HG03045 (cell line): ENCODE measurements around the gene SKOR1.

Experiments used
- ATAC-seq: cut with Tn5 transposase; IDR thresholded peaks from one replicate; pipeline ENCODE4 v1.9.1; 2021; ENCODE audit warnings: mild to moderate bottlenecking, moderate library complexity; ENCODE audit not compliant: unreplicated experiment

The SKOR1 gene

GRCh38 chr15:67824976-67825880 lies at the start of gene SKOR1:
TSS of gene SKOR1 (plus strand) at chr15:67825509. CDS start at chr15:67825603, 94 bp downstream.
- no peak for ATAC-seq

- no peak for ATAC-seq
Measured at GRCh38 chr15:67775998-67776397, 49.3 kb upstream of the SKOR1 start.

GRCh38 chr15:67776600-67776999 lies 48.7 kb upstream of the SKOR1 start:
- ATAC-seq: no peak

GRCh38 chr15:67777071-67777470 lies 48.2 kb upstream of the SKOR1 start:
- ATAC-seq: no peak

GRCh38 chr15:67777773-67778172 lies 47.5 kb upstream of the SKOR1 start:
- ATAC-seq: no peak

- no peak for ATAC-seq
Measured at GRCh38 chr15:67778968-67779548, 46.3 kb upstream of the SKOR1 start.

GRCh38 chr15:67779549-67780111 lies 45.7 kb upstream of the SKOR1 start:
- ATAC-seq: no peak

GRCh38 chr15:67781061-67781460 lies 44.2 kb upstream of the SKOR1 start:
- no peak for ATAC-seq

GRCh38 chr15:67781907-67782690 lies 43.2 kb upstream of the SKOR1 start:
- no peak for ATAC-seq

- no peak for ATAC-seq
Measured at GRCh38 chr15:67782691-67782991, 42.7 kb upstream of the SKOR1 start.

- ATAC-seq: no peak
Measured at GRCh38 chr15:67783303-67783702, 42.0 kb upstream of the SKOR1 start.

- peak; percentile 80 for ATAC-seq
Measured at GRCh38 chr15:67784090-67784781, 41.1 kb upstream of the SKOR1 start.

GRCh38 chr15:67784856-67785430 lies 40.4 kb upstream of the SKOR1 start:
- ATAC-seq: peak; percentile 24

GRCh38 chr15:67785431-67785830 lies 39.9 kb upstream of the SKOR1 start:
- no peak for ATAC-seq

GRCh38 chr15:67786646-67787045 lies 38.7 kb upstream of the SKOR1 start:
- ATAC-seq: no peak

GRCh38 chr15:67788986-67789385 lies 36.3 kb upstream of the SKOR1 start:
- no peak for ATAC-seq

- ATAC-seq: no peak
Measured at GRCh38 chr15:67790610-67791319, 34.5 kb upstream of the SKOR1 start.

GRCh38 chr15:67792250-67792942 lies 32.9 kb upstream of the SKOR1 start:
- no peak for ATAC-seq
